CD14-positive monocyte (primary cell): ENCODE data around the gene CHST6. TPM values are rescaled to one million over a fixed set of nuclear protein-coding genes. Genes with fewer than 3 reads are reported as not detected.

ENCODE experiments used
- DNase-seq, 3 donors: peaks; one replicate each; pipeline ENCODE4 v3.0.0-alpha.2; 2011 to 2022
- H2AFZ ChIP-seq: 2 replicates; pipeline ENCODE4 v1.6.0; 2012; ENCODE audit warnings: mild to moderate bottlenecking, low read depth, low read length, inconsistent platforms; ENCODE audit not compliant: insufficient read depth, poor library complexity, severe bottlenecking
- H3K27ac ChIP-seq, 2 donors: 1 replicate in 1 of 2; 2 replicates in 1 of 2; pipeline ENCODE4 v1.5.1; 2012 to 2013; ENCODE audit warnings: low read length in 2 of 2, control low read depth in 1 of 2, inconsistent platforms in 1 of 2, low read depth in 1 of 2, mild to moderate bottlenecking in 1 of 2
- H3K27me3 ChIP-seq, 2 donors: one replicate each; pipeline versions ENCODE4 v1.6.0 to v1.6.1; 2011 to 2013; ENCODE audit warnings: low read length in 2 of 2; ENCODE audit not compliant: control insufficient read depth in 2 of 2, insufficient read depth in 2 of 2
- H3K36me3 ChIP-seq, 2 donors: replicated peaks in 1 of 2; 1 replicate in 1 of 2; 2 replicates in 1 of 2; pipeline versions ENCODE4 v1.5.1 to v1.6.1; 2012 to 2013; ENCODE audit warnings: low read length in 2 of 2, control low read depth in 1 of 2, inconsistent platforms in 1 of 2, mild to moderate bottlenecking in 1 of 2; ENCODE audit not compliant: insufficient read depth in 2 of 2, control insufficient read depth in 1 of 2
- H3K4me1 ChIP-seq, 2 donors: 1 replicate in 1 of 2; 2 replicates in 1 of 2; pipeline versions ENCODE4 v1.5.1 to v1.6.1; 2012 to 2013; ENCODE audit warnings: low read length in 2 of 2, control low read depth in 1 of 2, inconsistent platforms in 1 of 2, mild to moderate bottlenecking in 1 of 2, moderate library complexity in 1 of 2; ENCODE audit not compliant: insufficient read depth in 2 of 2, control insufficient read depth in 1 of 2
- H3K4me2 ChIP-seq: replicated peaks from 2 replicates; pipeline ENCODE3; 2012; ENCODE audit warnings: low read length, moderate library complexity, mild to moderate bottlenecking; ENCODE audit not compliant: poor library complexity, severe bottlenecking; ENCODE audit errors: extremely low read depth
- H3K4me3 ChIP-seq, 3 experiments: fragments of 200-600 bp in 1 of 3; sonication (generic) in 1 of 3; replicated peaks in 1 of 3; 1 replicate in 2 of 3; 2 replicates in 1 of 3; pipeline ENCODE4 v1.5.1; 2011 to 2013; ENCODE audit warnings: low read length in 3 of 3, mild to moderate bottlenecking in 3 of 3, control low read depth in 2 of 3, low read depth in 2 of 3, inconsistent platforms in 1 of 3, moderate library complexity in 1 of 3
- H3K79me2 ChIP-seq: 2 replicates; pipeline ENCODE4 v1.6.0; 2012; ENCODE audit warnings: mild to moderate bottlenecking, control low read depth, inconsistent platforms, low read length, moderate library complexity; ENCODE audit not compliant: insufficient read depth
- H3K9ac ChIP-seq: 2 replicates; pipeline ENCODE4 v1.6.0; 2017; ENCODE audit warnings: low read length, mild to moderate bottlenecking; ENCODE audit not compliant: insufficient read depth, poor library complexity, severe bottlenecking
- H3K9me3 ChIP-seq, 2 donors: replicated peaks in 1 of 2; 1 replicate in 1 of 2; 2 replicates in 1 of 2; pipeline versions ENCODE4 v1.5.1 to v1.6.1; 2012 to 2013; ENCODE audit warnings: low read length in 2 of 2, control low read depth in 1 of 2; ENCODE audit not compliant: control insufficient read depth in 1 of 2, insufficient read depth in 1 of 2
- H4K20me1 ChIP-seq: 2 replicates; pipeline ENCODE4 v1.6.0; 2012; ENCODE audit warnings: mild to moderate bottlenecking, low read length, control low read depth, moderate library complexity; ENCODE audit not compliant: insufficient read depth
- H3K27ac Mint-ChIP-seq, 7 donors: one replicate each; pipeline ENCODE4 v1.8.0; 2020; ENCODE audit warnings: mild to moderate bottlenecking in 7 of 7, mixed read lengths in 7 of 7, moderate library complexity in 6 of 7, inconsistent platforms in 2 of 7
- H3K27me3 Mint-ChIP-seq, 3 donors: one replicate each; pipeline ENCODE4 v1.8.0; 2021 to 2022; ENCODE audit warnings: low read depth in 3 of 3, mild to moderate bottlenecking in 3 of 3, mixed read lengths in 3 of 3, moderate library complexity in 3 of 3, inconsistent platforms in 1 of 3
- H3K36me3 Mint-ChIP-seq, 2 donors: one replicate each; pipeline ENCODE4 v1.8.0; 2020; ENCODE audit warnings: mixed read lengths in 2 of 2, inconsistent platforms in 1 of 2, mild to moderate bottlenecking in 1 of 2
- H3K4me1 Mint-ChIP-seq: one replicate; pipeline ENCODE4 v1.8.0; 2020; ENCODE audit warnings: mild to moderate bottlenecking, mixed read lengths
- H3K4me3 Mint-ChIP-seq, 2 donors: one replicate each; pipeline ENCODE4 v1.8.0; 2020; ENCODE audit warnings: mild to moderate bottlenecking in 2 of 2, mixed read lengths in 2 of 2, moderate library complexity in 1 of 2
- H3K9me3 Mint-ChIP-seq, 7 donors: one replicate each; pipeline ENCODE4 v1.8.0; 2020 to 2022; ENCODE audit warnings: mixed read lengths in 7 of 7, mild to moderate bottlenecking in 6 of 7, moderate library complexity in 6 of 7, inconsistent platforms in 2 of 7
- WGBS: methylation state at CpG from one replicate; pipeline ENCODE4 v1.1.5; 2013; ENCODE audit warnings: missing lambda C conversion rate; ENCODE audit not compliant: insufficient coverage; 5-methylcytosine and 5-hydroxymethylcytosine counted together
- intact Hi-C, 2 donors: fragments of 100-400 bp; cut with micrococcal nuclease; formaldehyde crosslinking; loops; one replicate each; pipeline versions ENCODE4 v1.15.0 to v1.15.1; 2023
- polyA plus RNA-seq, 3 donors: library from polyadenylated mRNA; depleted of rRNA in 1 of 3; unstranded in 2 of 3; stranded (reverse) in 1 of 3; fragments of 300-500 nt in 2 of 3; fragments of >200 nt in 1 of 3; fragmentation: Illumina TruSeq in 2 of 3; gene quantifications; 1 replicate in 2 of 3; 2 replicates in 1 of 3; pipeline ENCODE4 v1.2.3, GENCODE V29; 2012 to 2021
- TF ChIP-seq, protein P1 (sequence below): fragments of 200-600 bp; IDR thresholded peaks from one replicate; pipeline ENCODE4 v1.8.0; 2022; ENCODE audit warnings: antibody characterized with exemption, mild to moderate bottlenecking

The CHST6 gene
- polyA plus RNA-seq, 3 donors = 0.03 TPM; not detected in 2

DNA sequence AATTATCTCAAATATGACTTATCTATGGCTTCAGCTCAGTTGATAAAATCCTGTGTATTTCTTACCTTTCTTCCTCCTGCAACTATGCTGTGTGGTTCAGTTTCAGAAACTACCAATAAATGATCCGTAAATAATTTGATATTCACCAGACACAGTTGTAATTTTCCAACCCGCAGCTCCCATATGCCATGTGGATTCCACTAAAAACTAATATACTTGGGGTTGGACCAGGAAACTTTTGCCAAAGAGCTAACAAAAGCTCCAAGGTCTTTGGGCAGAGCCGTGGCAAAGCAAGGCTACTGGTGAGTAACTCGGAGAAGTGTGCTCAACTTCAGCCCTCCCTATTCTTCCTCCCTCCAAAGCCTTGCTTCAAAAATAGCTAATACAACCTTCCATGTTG lies 2.3 kb upstream of the CHST6 start:
- Mint-ChIP-seq H3K4me1 (peaks cover 7% of the 10 kb centered on the region), H3K27ac (no peak overlapping the region), H3K36me3 (peaks cover 2 to 5% of the 10 kb centered on the region in 2 donors), H3K27me3 (peaks cover 27 to 51% (median 46%) of the 10 kb centered on the region in 3 donors), H3K4me3 (no peak overlapping the region), H3K9me3 (peaks cover 0 to 3% (median 0%) of the 10 kb centered on the region in 7 donors)
- no peak for DNase-seq
- H3K79me2 ChIP-seq = no peaks in the 10 kb centered on the region
- peaks cover 0 to 6% of the 10 kb centered on the region in 2 donors for H3K9me3 ChIP-seq
- no peak overlapping the region for H3K4me2 ChIP-seq
- TF ChIP-seq, protein P1, sequence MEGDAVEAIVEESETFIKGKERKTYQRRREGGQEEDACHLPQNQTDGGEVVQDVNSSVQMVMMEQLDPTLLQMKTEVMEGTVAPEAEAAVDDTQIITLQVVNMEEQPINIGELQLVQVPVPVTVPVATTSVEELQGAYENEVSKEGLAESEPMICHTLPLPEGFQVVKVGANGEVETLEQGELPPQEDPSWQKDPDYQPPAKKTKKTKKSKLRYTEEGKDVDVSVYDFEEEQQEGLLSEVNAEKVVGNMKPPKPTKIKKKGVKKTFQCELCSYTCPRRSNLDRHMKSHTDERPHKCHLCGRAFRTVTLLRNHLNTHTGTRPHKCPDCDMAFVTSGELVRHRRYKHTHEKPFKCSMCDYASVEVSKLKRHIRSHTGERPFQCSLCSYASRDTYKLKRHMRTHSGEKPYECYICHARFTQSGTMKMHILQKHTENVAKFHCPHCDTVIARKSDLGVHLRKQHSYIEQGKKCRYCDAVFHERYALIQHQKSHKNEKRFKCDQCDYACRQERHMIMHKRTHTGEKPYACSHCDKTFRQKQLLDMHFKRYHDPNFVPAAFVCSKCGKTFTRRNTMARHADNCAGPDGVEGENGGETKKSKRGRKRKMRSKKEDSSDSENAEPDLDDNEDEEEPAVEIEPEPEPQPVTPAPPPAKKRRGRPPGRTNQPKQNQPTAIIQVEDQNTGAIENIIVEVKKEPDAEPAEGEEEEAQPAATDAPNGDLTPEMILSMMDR = no peak
- no peak overlapping the region for H2AFZ ChIP-seq
- no peak overlapping the region for H3K27ac ChIP-seq
- no peaks in the 10 kb centered on the region for H3K36me3 ChIP-seq
- peaks cover 5 to 10% of the 10 kb centered on the region in 2 donors for H3K4me1 ChIP-seq
- H3K4me3 ChIP-seq = no peak overlapping the region
- intact Hi-C loops = no loop called here
- peaks cover 11 to 33% of the 10 kb centered on the region in 2 donors for H3K27me3 ChIP-seq
- 100% methylated on average over 3 of the region's 4 CpGs for WGBS
- no peaks in the 10 kb centered on the region for H4K20me1 ChIP-seq
- H3K9ac ChIP-seq = no peak overlapping the region

DNA sequence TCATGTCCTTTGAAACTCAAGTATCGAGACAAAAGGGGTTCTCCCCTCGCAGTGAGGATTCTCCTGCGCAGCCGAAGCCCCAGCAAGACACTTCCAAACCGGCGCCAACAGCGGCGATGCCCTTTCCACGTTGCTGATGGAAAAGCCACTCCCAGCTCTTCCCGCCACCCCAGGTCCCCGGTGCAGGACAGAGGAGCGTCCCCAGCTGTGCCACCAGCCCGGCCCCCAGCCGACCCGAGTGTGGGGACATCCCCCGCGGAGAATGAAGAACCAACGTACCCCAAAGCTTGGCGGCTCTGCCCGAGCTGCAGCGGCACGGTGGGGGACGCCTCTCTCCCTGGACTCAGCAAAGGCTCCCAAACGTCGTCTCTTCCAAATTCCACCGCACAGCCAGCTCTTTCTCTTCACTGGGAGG lies 573 bp downstream of the CHST6 start:
- H3K27me3 ChIP-seq = peaks cover 11 to 33% of the 10 kb centered on the region in 2 donors
- H3K27ac ChIP-seq = no peak overlapping the region
- H3K36me3 ChIP-seq = no peaks in the 10 kb centered on the region
- H3K4me2 ChIP-seq = peak overlapping the region; percentile 55
- no peak for DNase-seq
- Mint-ChIP-seq H3K9me3 (peaks cover 0 to 3% (median 0%) of the 10 kb centered on the region in 7 donors), H3K27ac (no peak overlapping the region), H3K36me3 (peaks cover 2 to 5% of the 10 kb centered on the region in 2 donors), H3K4me3 (peak overlapping the region; percentile 58 to 81), H3K27me3 (peaks cover 27 to 50% (median 46%) of the 10 kb centered on the region in 3 donors), H3K4me1 (peaks cover 7% of the 10 kb centered on the region)
- H3K4me1 ChIP-seq = peaks cover 5 to 10% of the 10 kb centered on the region in 2 donors
- H3K9me3 ChIP-seq = peaks cover 0 to 6% of the 10 kb centered on the region in 2 donors
- no peaks in the 10 kb centered on the region for H3K79me2 ChIP-seq
- H3K4me3 ChIP-seq = peak overlapping the region in 1 of 3 experiments; percentile 53
- TF ChIP-seq, protein P1 = no peak
- H4K20me1 ChIP-seq = no peaks in the 10 kb centered on the region
- WGBS = 19% methylated on average over 26 of the region's 26 CpGs
- intact Hi-C loops = no loop called here
- H3K9ac ChIP-seq = no peak overlapping the region
- H2AFZ ChIP-seq = peak overlapping the region; percentile 63
